ENCODE measurements around the gene MUSK.
"Not testable (repeated sequence)": the region's sequence is repeated elsewhere in the genome, so short reads cannot be mapped to it uniquely, and the experiment has no call there.

The MUSK gene

GRCh38 chr9:110691002-110691549 is 22.5 kb downstream of the MUSK start:
- in situ Hi-C loops (cut with MboI; ENCODE audit: low sequenced_read_pairs), result no loop called here

- in situ Hi-C loops (cut with MboI; ENCODE audit: low sequenced_read_pairs), result not testable (repeated sequence)
Observed at GRCh38 chr9:110695846-110696245, 27.3 kb downstream of the MUSK start.

- in situ Hi-C loops (cut with MboI; ENCODE audit: low sequenced_read_pairs), result no loop called here
Observed at GRCh38 chr9:110700953-110701352, 32.4 kb downstream of the MUSK start.

GRCh38 chr9:110703669-110704068 is 35.1 kb downstream of the MUSK start:
- in situ Hi-C loops (cut with MboI; ENCODE audit: low sequenced_read_pairs), result no loop called here

DNA sequence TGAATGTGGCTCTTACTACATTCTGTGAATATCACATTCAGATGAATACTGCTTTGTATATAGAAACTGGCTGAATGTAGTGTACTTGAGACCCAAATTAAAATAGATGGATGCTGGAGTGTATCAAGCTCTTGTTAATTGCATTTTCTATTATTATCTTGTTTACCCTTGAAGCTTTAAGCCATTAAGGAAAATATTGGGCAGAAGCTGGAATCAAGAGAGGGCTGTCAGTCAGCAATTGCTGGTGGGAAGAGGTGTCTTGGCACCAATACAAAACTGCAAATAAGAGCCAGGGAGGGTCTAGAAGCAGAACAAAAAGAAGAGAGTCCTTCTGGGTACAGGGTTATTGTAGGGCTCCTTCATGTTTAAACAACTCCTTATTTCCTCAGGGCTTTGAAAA is 38.8 kb downstream of the MUSK start:
- in situ Hi-C loops (cut with MboI; ENCODE audit: low sequenced_read_pairs), result no loop called here

- in situ Hi-C loops (cut with MboI; ENCODE audit: low sequenced_read_pairs), result no loop called here
Observed at GRCh38 chr9:110710420-110710819, 41.8 kb downstream of the MUSK start.

- in situ Hi-C loops (cut with MboI; ENCODE audit: low sequenced_read_pairs), result no loop called here
Observed at GRCh38 chr9:110712955-110713354, 44.4 kb downstream of the MUSK start.

- in situ Hi-C loops (cut with MboI; ENCODE audit: low sequenced_read_pairs), result no loop called here
Observed at GRCh38 chr9:110714314-110714713, 45.7 kb downstream of the MUSK start.

DNA sequence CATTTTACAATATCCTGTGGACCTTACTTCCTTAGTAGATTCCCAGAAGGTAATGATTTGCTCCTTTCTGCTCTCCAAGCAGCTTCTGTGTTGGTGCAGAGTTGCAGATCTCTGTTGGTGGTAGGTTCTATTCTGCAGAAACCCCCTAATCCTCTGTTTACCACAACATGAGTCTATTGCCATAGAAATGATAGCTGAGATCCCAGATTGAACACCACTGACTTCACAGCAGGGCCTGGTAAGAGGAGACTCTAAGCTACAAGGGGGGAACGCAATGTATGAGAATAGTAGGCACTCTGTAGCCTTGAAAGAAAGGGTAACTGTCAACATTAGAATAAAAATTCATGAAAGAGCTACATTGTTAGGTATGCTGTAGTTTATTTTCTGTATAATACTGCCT is 59.5 kb downstream of the MUSK start:
- in situ Hi-C loops (cut with MboI; ENCODE audit: low sequenced_read_pairs), result no loop called here

DNA sequence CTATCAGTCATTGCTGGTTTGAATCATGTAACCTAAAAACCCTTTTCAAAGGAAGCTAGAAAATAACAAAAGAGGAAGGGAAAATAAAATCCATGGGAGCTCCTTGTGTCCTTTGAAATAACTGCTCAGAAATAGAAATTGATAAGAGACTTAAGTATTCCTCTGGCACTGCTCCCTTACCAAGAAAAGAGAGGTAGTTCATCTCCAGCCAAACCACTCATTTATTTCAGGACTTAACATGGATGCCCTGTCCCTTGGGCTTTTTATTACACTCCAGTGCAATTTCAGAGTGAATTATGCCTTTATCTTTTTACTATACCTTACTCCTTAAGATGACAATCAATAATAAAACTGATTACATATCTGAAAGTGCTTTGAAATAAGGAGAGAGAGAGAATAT is 61.0 kb downstream of the MUSK start:
- in situ Hi-C loops (cut with MboI; ENCODE audit: low sequenced_read_pairs), result no loop called here

DNA sequence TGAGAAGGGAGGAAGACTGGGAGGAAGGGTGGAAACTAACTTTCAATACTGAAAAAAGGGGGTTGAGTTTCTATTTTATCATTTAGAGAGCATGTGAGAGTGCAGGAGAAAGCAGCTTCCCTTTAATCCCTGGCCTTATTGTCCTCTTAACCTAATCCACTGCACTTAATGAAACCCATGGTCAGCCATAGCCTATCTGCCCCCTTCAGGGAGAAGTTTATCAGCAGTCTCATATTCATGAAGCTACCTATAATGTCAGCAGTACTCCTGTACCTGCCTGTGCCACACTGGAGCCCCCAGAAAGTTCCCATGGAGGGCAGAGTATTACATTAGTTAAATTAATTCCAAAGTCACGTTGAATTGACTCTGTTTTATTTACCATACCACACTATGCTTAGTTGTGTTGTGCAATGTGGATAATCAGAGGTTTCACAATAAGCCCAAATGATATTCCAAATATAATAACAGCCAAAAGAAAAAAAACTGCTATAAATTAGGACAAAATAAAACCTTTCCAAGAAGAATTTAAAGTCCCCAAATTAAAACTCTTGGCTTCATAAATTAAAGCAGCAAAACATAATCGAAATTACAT is 62.9 kb downstream of the MUSK start:
- in situ Hi-C loops (cut with MboI; ENCODE audit: low sequenced_read_pairs), result no loop called here

GRCh38 chr9:110738982-110739381 is 70.4 kb downstream of the MUSK start:
- in situ Hi-C loops (cut with MboI; ENCODE audit: low sequenced_read_pairs), result no loop called here

DNA sequence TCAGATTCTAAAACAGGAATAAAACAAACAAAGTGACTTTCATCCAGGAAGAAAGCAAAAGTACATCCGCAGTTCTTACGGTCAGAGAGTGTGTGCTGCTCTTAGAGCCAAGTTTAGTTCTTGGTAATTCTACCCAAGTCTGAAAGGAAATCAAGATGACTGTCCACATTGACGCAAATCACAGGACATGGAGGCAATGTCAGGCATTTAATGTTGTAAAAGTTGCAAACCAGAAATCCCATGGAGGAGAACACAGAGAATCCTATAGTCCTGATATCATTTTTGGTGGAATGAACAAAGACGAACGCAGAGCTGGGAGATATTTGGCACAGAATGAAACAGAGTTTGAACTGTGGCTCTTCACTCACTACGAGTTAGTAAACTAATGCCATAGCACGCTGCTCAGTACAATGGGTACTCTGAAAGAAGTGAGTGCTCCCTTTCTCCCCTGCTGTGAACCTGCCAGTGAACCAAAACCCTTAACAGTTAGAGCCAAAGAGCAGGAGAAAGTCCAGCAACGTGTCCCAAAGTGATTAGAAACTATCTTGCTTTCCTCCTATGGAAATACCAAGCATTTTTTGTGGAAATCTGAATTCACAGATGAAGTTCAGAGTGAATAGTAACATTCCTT is 74.3 kb downstream of the MUSK start:
- in situ Hi-C loops (cut with MboI; ENCODE audit: low sequenced_read_pairs), result no loop called here

GRCh38 chr9:110744715-110745384 is 76.3 kb downstream of the MUSK start:
- in situ Hi-C loops (cut with MboI; ENCODE audit: low sequenced_read_pairs), result no loop called here

GRCh38 chr9:110745676-110746075 is 77.1 kb downstream of the MUSK start:
- in situ Hi-C loops (cut with MboI; ENCODE audit: low sequenced_read_pairs), result no loop called here

GRCh38 chr9:110746211-110746930 is 77.8 kb downstream of the MUSK start:
- in situ Hi-C loops (cut with MboI; ENCODE audit: low sequenced_read_pairs), result no loop called here

- in situ Hi-C loops (cut with MboI; ENCODE audit: low sequenced_read_pairs), result no loop called here
Observed at GRCh38 chr9:110748251-110748893, 79.8 kb downstream of the MUSK start.

DNA sequence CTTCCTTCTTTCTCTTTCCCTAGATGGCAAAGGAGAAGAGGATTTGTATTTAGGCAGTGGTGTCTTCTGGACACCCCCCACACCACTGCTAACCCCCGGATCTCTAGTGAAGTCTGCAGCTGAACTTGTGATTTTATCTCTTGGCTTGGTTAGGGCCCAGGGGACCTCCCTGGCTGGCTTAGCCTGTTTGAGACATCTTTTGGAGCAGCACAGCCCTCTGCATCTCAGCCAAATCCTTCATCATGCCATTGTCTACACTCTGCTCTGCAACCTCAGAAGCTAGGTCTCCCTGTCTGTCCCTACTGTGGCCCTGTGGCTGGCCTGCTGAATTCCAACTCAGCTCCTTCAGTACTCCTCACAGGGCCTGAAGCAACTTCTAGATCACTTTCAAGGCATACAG is 81.7 kb downstream of the MUSK start:
- in situ Hi-C loops (cut with MboI; ENCODE audit: low sequenced_read_pairs), result no loop called here

- in situ Hi-C loops (cut with MboI; ENCODE audit: low sequenced_read_pairs), result no loop called here
Observed at GRCh38 chr9:110751971-110752370, 83.4 kb downstream of the MUSK start.

- in situ Hi-C loops (cut with MboI; ENCODE audit: low sequenced_read_pairs), result no loop called here
Observed at GRCh38 chr9:110752766-110753165, 84.2 kb downstream of the MUSK start.

DNA sequence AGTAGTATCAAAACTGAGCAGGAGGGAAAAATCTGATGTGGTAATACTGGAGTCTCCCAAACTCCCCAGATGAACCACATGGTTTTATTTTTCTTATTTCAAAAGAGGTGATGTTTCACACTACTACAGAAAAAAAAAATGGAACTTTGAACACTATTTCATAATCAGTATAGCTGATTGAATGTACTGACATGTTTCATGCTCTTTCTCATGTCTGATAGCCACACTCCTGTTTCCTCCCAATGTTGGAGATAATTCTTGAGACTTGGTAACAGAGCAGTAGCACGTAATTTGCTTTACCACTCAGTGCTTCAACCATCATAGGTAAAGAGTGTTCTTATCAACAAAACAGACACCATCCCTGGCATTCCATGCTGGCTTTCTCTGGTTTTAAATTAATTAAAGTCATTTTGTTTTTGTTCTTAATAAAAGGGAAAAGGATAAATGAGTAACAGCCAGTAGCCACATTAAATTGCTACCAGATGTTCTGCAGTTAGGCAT is 85.2 kb downstream of the MUSK start:
- in situ Hi-C loops (cut with MboI; ENCODE audit: low sequenced_read_pairs), result no loop called here

Data from hTERT RPE-1 (cell line).